H1 (cell line): ENCODE data around the gene GTF2F2. TPM values are rescaled to one million over a fixed set of nuclear protein-coding genes. Genes with fewer than 3 reads are reported as not detected.
A peak's percentile ranks its signal among the peaks of the same experiment; 100 is the strongest.

Experiments used
- CTCF ChIA-PET: fragments of 300-600 bp; sonication (Branson Sonifier 250); formaldehyde crosslinking; loops from one replicate; lab custom pipeline; 2021; ENCODE audit not compliant: partially characterized antibody; lab: Charles Lee
- POLR2A ChIA-PET: fragments of 300-600 bp; sonication (Branson Sonifier 250); formaldehyde crosslinking; loops from one replicate; lab custom pipeline; 2021; ENCODE audit warnings: inconsistent platforms; ENCODE audit not compliant: partially characterized antibody; lab: Charles Lee
- DNase-seq, 2 experiments: peaks; one replicate each; pipeline versions ENCODE4 v3.0.0 to v3.0.0-alpha.2; 2010 to 2022; ENCODE audit warnings: low spot score in 2 of 2, low read depth in 1 of 2, mixed read lengths in 1 of 2
- FAIRE-seq: peaks from 2 replicates; lab custom pipeline; 2011; peaks lifted over from hg19 to GRCh38; lab: Jason Lieb, UNC
- H2AFZ ChIP-seq: 2 replicates; pipeline ENCODE4 v1.8.1; 2012; ENCODE audit warnings: low read length, inconsistent platforms
- H2AK5ac ChIP-seq: 2 replicates; pipeline ENCODE4 v1.6.1; 2013; ENCODE audit warnings: low read depth, low read length
- H2BK120ac ChIP-seq: replicated peaks from 2 replicates; pipeline ENCODE3; 2013; ENCODE audit warnings: low read depth, low read length, inconsistent platforms
- H2BK12ac ChIP-seq: 2 replicates; pipeline ENCODE4 v1.6.1; 2013; ENCODE audit warnings: low read depth, low read length
- H2BK15ac ChIP-seq: 2 replicates; pipeline ENCODE4 v1.6.1; 2013; ENCODE audit warnings: low read length
- H2BK20ac ChIP-seq: 2 replicates; pipeline ENCODE4 v1.6.1; 2013; ENCODE audit warnings: low read length
- H2BK5ac ChIP-seq: 2 replicates; pipeline ENCODE4 v1.6.1; 2013; ENCODE audit warnings: low read depth, low read length
- H3K14ac ChIP-seq: 2 replicates; pipeline ENCODE4 v1.6.1; 2013; ENCODE audit warnings: inconsistent platforms; ENCODE audit not compliant: insufficient read length
- H3K18ac ChIP-seq: 2 replicates; pipeline ENCODE4 v1.6.1; 2013; ENCODE audit warnings: low read length; ENCODE audit errors: extremely low read depth
- H3K23ac ChIP-seq: 2 replicates; pipeline ENCODE4 v1.6.1; 2013; ENCODE audit warnings: inconsistent platforms; ENCODE audit not compliant: insufficient read length
- H3K23me2 ChIP-seq: 2 replicates; pipeline ENCODE4 v1.6.1; 2013; ENCODE audit warnings: low read depth, low read length
- H3K27ac ChIP-seq: 2 replicates; pipeline ENCODE4 v1.6.1; 2011; ENCODE audit warnings: low read depth, low read length, inconsistent platforms
- H3K27me3 ChIP-seq, 4 experiments: replicated peaks in 1 of 4; 1 replicate in 1 of 4; 2 replicates in 3 of 4; pipeline versions ENCODE4 v1.6.1 to v1.8.1; 2011 to 2013; ENCODE audit warnings: low read length in 3 of 4, mild to moderate bottlenecking in 3 of 4, inconsistent platforms in 2 of 4, mixed read lengths in 2 of 4, moderate library complexity in 1 of 4; ENCODE audit not compliant: control insufficient read depth in 3 of 4, insufficient read depth in 3 of 4; ENCODE audit errors: extremely low read depth in 1 of 4
- H3K36me3 ChIP-seq, 4 experiments: 2 replicates each; pipeline versions ENCODE4 v1.6.1 to v1.8.1; 2011 to 2013; ENCODE audit warnings: mild to moderate bottlenecking in 4 of 4, low read length in 3 of 4, moderate library complexity in 2 of 4, control low read depth in 1 of 4, inconsistent platforms in 1 of 4; ENCODE audit not compliant: insufficient read depth in 4 of 4, control insufficient read depth in 2 of 4
- H3K4ac ChIP-seq: replicated peaks from 2 replicates; pipeline ENCODE3; 2013; ENCODE audit warnings: low read length, low read depth, mixed read lengths, inconsistent platforms; ENCODE audit not compliant: insufficient read length
- H3K4me1 ChIP-seq, 4 experiments: replicated peaks in 1 of 4; 1 replicate in 1 of 4; 2 replicates in 3 of 4; pipeline versions ENCODE4 v1.6.1 to v1.8.1; 2011 to 2013; ENCODE audit warnings: low read length in 3 of 4, inconsistent platforms in 2 of 4, mixed read lengths in 1 of 4; ENCODE audit not compliant: insufficient read depth in 4 of 4, control insufficient read depth in 3 of 4
- H3K4me2 ChIP-seq, 2 experiments: 2 replicates each; pipeline versions ENCODE4 v1.6.1 to v1.8.1; 2011 to 2013; ENCODE audit warnings: low read depth in 2 of 2, low read length in 2 of 2, control low read depth in 1 of 2, inconsistent platforms in 1 of 2, mild to moderate bottlenecking in 1 of 2; ENCODE audit not compliant: insufficient read depth in 1 of 2
- H3K4me3 ChIP-seq, 4 experiments: fragments of 200-600, 300-600 bp in 1 of 4; sonication (generic), shearing (Covaris generic), sonication (Bioruptor Twin) in 1 of 4; 2 replicates each; pipeline versions ENCODE4 v1.5.1 to v1.8.1; 2011 to 2016; ENCODE audit warnings: low read length in 4 of 4, low read depth in 3 of 4, control low read depth in 2 of 4, inconsistent platforms in 2 of 4, mild to moderate bottlenecking in 2 of 4, mixed read lengths in 1 of 4, moderate library complexity in 1 of 4; ENCODE audit not compliant: insufficient read depth in 2 of 4; ENCODE audit errors: extremely low read depth in 1 of 4
- H3K56ac ChIP-seq: replicated peaks from 2 replicates; pipeline ENCODE3; 2013; ENCODE audit warnings: low read depth, mild to moderate bottlenecking, mixed read lengths, low read length, inconsistent platforms; ENCODE audit not compliant: insufficient read length
- H3K79me1 ChIP-seq: 2 replicates; pipeline ENCODE4 v1.6.1; 2013; ENCODE audit warnings: low read depth, low read length, control low read depth
- H3K79me2 ChIP-seq, 2 experiments: 2 replicates each; pipeline versions ENCODE4 v1.6.1 to v1.8.1; 2012 to 2013; ENCODE audit warnings: low read length in 2 of 2, mild to moderate bottlenecking in 2 of 2, inconsistent platforms in 1 of 2; ENCODE audit not compliant: insufficient read depth in 2 of 2, control insufficient read depth in 1 of 2
- H3K9ac ChIP-seq, 4 experiments: replicated peaks in 1 of 4; 1 replicate in 1 of 4; 2 replicates in 3 of 4; pipeline versions ENCODE4 v1.6.1 to v1.8.1; 2011 to 2013; ENCODE audit warnings: low read depth in 3 of 4, low read length in 3 of 4, control low read depth in 2 of 4, mild to moderate bottlenecking in 2 of 4, moderate library complexity in 2 of 4, inconsistent platforms in 1 of 4; ENCODE audit errors: extremely low read depth in 1 of 4
- H3K9me3 ChIP-seq, 2 experiments: 2 replicates each; pipeline versions ENCODE4 v1.6.1 to v1.8.1; 2012 to 2013; ENCODE audit warnings: mild to moderate bottlenecking in 2 of 2, moderate library complexity in 2 of 2, control low read depth in 1 of 2, inconsistent platforms in 1 of 2, low read depth in 1 of 2, low read length in 1 of 2, mixed read lengths in 1 of 2; ENCODE audit not compliant: insufficient read depth in 2 of 2
- H4K20me1 ChIP-seq, 2 experiments: replicated peaks in 1 of 2; 2 replicates each; pipeline versions ENCODE3 to v1.8.1; 2011 to 2013; ENCODE audit warnings: inconsistent platforms in 2 of 2, low read length in 2 of 2, mild to moderate bottlenecking in 1 of 2; ENCODE audit not compliant: insufficient read depth in 2 of 2, control insufficient read depth in 1 of 2
- H4K5ac ChIP-seq: 2 replicates; pipeline ENCODE4 v1.6.1; 2013; ENCODE audit warnings: low read length, low read depth, mixed read lengths, inconsistent platforms; ENCODE audit not compliant: insufficient read length
- H4K8ac ChIP-seq: 2 replicates; pipeline ENCODE4 v1.8.0; 2013; ENCODE audit warnings: mild to moderate bottlenecking, moderate library complexity, low read length, inconsistent platforms; ENCODE audit not compliant: insufficient read depth; ENCODE audit errors: extremely low read depth
- H4K91ac ChIP-seq: replicated peaks from 2 replicates; pipeline ENCODE3; 2013; ENCODE audit warnings: low read length, mixed read lengths, inconsistent platforms; ENCODE audit not compliant: insufficient read length
- BCL11A ChIP-seq, 2 experiments: IDR thresholded peaks; one replicate each; pipeline ENCODE4 v1.6.1; 2011; ENCODE audit warnings: low read depth in 2 of 2, low read length in 2 of 2, mild to moderate bottlenecking in 2 of 2
- EP300 ChIP-seq, 2 experiments: IDR thresholded peaks; 1 replicate in 1 of 2; 2 replicates in 1 of 2; pipeline ENCODE4 v1.6.1; 2011 to 2012; ENCODE audit warnings: low read depth in 2 of 2, low read length in 2 of 2, mild to moderate bottlenecking in 2 of 2, borderline replicate concordance in 1 of 2, inconsistent platforms in 1 of 2, moderate library complexity in 1 of 2
- GTF2F1 ChIP-seq: IDR thresholded peaks from 2 replicates; pipeline ENCODE4 v1.6.1; 2012; ENCODE audit warnings: low read depth, low read length, improper control_type of control experiment, borderline replicate concordance
- PHF8 ChIP-seq: fragments of 200-600 bp; sonication (generic); conservative IDR thresholded peaks from 2 replicates; pipeline ENCODE4 v1.7.1; 2012; ENCODE audit warnings: low read depth, mild to moderate bottlenecking, inconsistent platforms, low read length, moderate library complexity
- POLR2A ChIP-seq, 2 experiments: IDR thresholded peaks; 1 replicate in 1 of 2; 2 replicates in 1 of 2; pipeline ENCODE4 v1.6.1; 2011; ENCODE audit warnings: low read depth in 2 of 2, low read length in 2 of 2, mild to moderate bottlenecking in 2 of 2; ENCODE audit errors: control extremely low read depth in 1 of 2
- RAD21 ChIP-seq, 2 experiments: IDR thresholded peaks in 1 of 2; conservative IDR thresholded peaks in 1 of 2; 2 replicates each; pipeline ENCODE4 v1.6.1; 2011; ENCODE audit warnings: low read depth in 2 of 2, low read length in 2 of 2, improper control_type of control experiment in 1 of 2, inconsistent platforms in 1 of 2, mild to moderate bottlenecking in 1 of 2, moderate library complexity in 1 of 2
- RBBP5 ChIP-seq: IDR thresholded peaks from 2 replicates; pipeline ENCODE4 v1.7.1; 2012; ENCODE audit warnings: low read depth, mild to moderate bottlenecking, inconsistent platforms, low read length, moderate library complexity, borderline replicate concordance
- RFX5 ChIP-seq: IDR thresholded peaks from 2 replicates; pipeline ENCODE4 v1.6.1; 2011; ENCODE audit warnings: low read depth, low read length, improper control_type of control experiment, borderline replicate concordance
- RXRA ChIP-seq: IDR thresholded peaks from 2 replicates; pipeline ENCODE4 v1.6.1; 2011; ENCODE audit warnings: low read depth, mild to moderate bottlenecking, low read length, moderate library complexity; ENCODE audit not compliant: insufficient read depth
- SIN3A ChIP-seq, 2 experiments: IDR thresholded peaks in 1 of 2; conservative IDR thresholded peaks in 1 of 2; 2 replicates each; pipeline ENCODE4 v1.6.1; 2011 to 2012; ENCODE audit warnings: low read length in 2 of 2, improper control_type of control experiment in 1 of 2, low read depth in 1 of 2, mild to moderate bottlenecking in 1 of 2
- SP2 ChIP-seq: IDR thresholded peaks from 2 replicates; pipeline ENCODE4 v1.6.1; 2012; ENCODE audit warnings: mild to moderate bottlenecking, low read length, inconsistent platforms
- TAF1 ChIP-seq: IDR thresholded peaks from 2 replicates; pipeline ENCODE4 v1.6.1; 2011; ENCODE audit warnings: mild to moderate bottlenecking, low read depth, low read length
- TAF7 ChIP-seq: optimal IDR thresholded peaks from 2 replicates; pipeline ENCODE3; 2011; ENCODE audit warnings: low read depth, mild to moderate bottlenecking, inconsistent platforms, low read length, moderate library complexity, borderline replicate concordance
- WGBS, 2 experiments: shearing (Covaris generic) in 1 of 2; methylation state at CpG; one replicate each; pipeline versions ENCODE4 v1.1.6 to v1.1.7; 2013 to 2015; ENCODE audit warnings: low lambda C conversion rate in 2 of 2, mixed read lengths in 2 of 2, inconsistent platforms in 1 of 2, low coverage in 1 of 2, missing lambda C conversion rate in 1 of 2; ENCODE audit not compliant: insufficient replicate concordance in 2 of 2, insufficient coverage in 1 of 2, insufficient read length in 1 of 2; ENCODE audit errors: extremely low coverage in 1 of 2, missing lambda C conversion rate in 1 of 2; 5-methylcytosine and 5-hydroxymethylcytosine counted together
- polyA plus RNA-seq, 7 experiments: library from polyadenylated mRNA; depleted of rRNA in 3 of 7; stranded (reverse) in 5 of 7; unstranded in 2 of 7; fragments of >200 nt in 5 of 7; fragments of 200-250 nt in 2 of 7; gene quantifications; 1 replicate in 5 of 7; 2 replicates in 1 of 7; 4 replicates in 1 of 7; pipeline versions ENCODE4 v1.2.1 to v1.2.3, GENCODE V29; 2011 to 2013; ENCODE audit warnings: missing spikeins in 2 of 7, mixed read lengths in 2 of 7
- total RNA-seq: library from RNA; stranded (reverse); fragmentation: NEBNext Ultra II Directional; extraction: Animal tissue kit (Norgen Biotek cat#: 25700); gene quantifications from 2 replicates; pipeline ENCODE4 v1.2.1, GENCODE V29; 2021

The GTF2F2 gene
- total and polyA plus RNA-seq, 2 of the 8 experiments (the other 6 are each of a cell fraction or from before 2014, with no cell fraction given) = 10.8 to 31.1 TPM

- H4K5ac ChIP-seq = no peak overlapping the region
- DNase-seq = no peak
- 91% methylated on average over 11 of the region's 11 CpGs; no CpG with 5 or more reads in 1 of the 2 experiments for WGBS, 2 experiments
- no peaks in the 10 kb centered on the region for H3K79me1 ChIP-seq
- no peak overlapping the region for H3K14ac ChIP-seq
- no peaks in the 10 kb centered on the region for H3K9me3 ChIP-seq
- H3K9ac ChIP-seq = no peak overlapping the region
- no peak overlapping the region for H3K27ac ChIP-seq
- H3K4ac ChIP-seq = no peak overlapping the region
- no peak overlapping the region for H3K4me3 ChIP-seq
- H2BK20ac ChIP-seq = no peak overlapping the region
- 0 out of 2 replicates have a peak overlapping the region, but pooled peaks have one; percentile 13 for H2BK12ac ChIP-seq
- H3K27me3 ChIP-seq = no peaks in the 10 kb centered on the region
- no peak overlapping the region for H3K18ac ChIP-seq
- H2AK5ac ChIP-seq = no peak overlapping the region
- no peaks in the 10 kb centered on the region for H3K36me3 ChIP-seq
- ChIA-PET CTCF (interaction anchor here (1.9 to 6.3 kb wide), 2 partner anchors 19 to 255 kb away, joined by 9 to 36 read pairs; no protein-coding TSS in a partner anchor), POLR2A (interaction anchor here (0.8 to 1.7 kb wide), 3 partner anchors 11 to 40 kb away, joined by 3 to 7 read pairs (median 5); partner anchors contain the start of gene TPT1)
- H4K20me1 ChIP-seq = no peaks in the 10 kb centered on the region
- H2BK5ac ChIP-seq = no peak overlapping the region
- peaks cover 0 to 4% (median 2%) of the 10 kb centered on the region in 4 experiments; a peak in 4 of 7 replicates for H3K4me1 ChIP-seq
- no peaks in the 10 kb centered on the region for H3K23me2 ChIP-seq
- H3K23ac ChIP-seq = no peak overlapping the region
- H4K91ac ChIP-seq = no peak overlapping the region
- H2AFZ ChIP-seq = no peak overlapping the region
- H3K79me2 ChIP-seq = no peaks in the 10 kb centered on the region
- no peak for FAIRE-seq
- no peak overlapping the region for H2BK15ac ChIP-seq
- H3K4me2 ChIP-seq = no peak overlapping the region
- no peak overlapping the region for H2BK120ac ChIP-seq
- no peak overlapping the region for H3K56ac ChIP-seq
- H4K8ac ChIP-seq = no peak overlapping the region
- TF ChIP-seq GTF2F1 = no peak
- TF ChIP-seq SIN3A (conservative IDR thresholded peaks at IDR 0.05 in 1 of 2, IDR thresholded peaks at IDR 0.05 in 1 of 2; ENCODE audit: low read depth in 1 of 2, low read length in 2 of 2) = no peak
- TF ChIP-seq EP300 (IDR thresholded peaks at IDR 0.05; ENCODE audit: borderline replicate concordance in 1 of 2, low read depth in 2 of 2, low read length in 2 of 2) = no peak
- no peak for TF ChIP-seq SP2
- TF ChIP-seq POLR2A (IDR thresholded peaks at IDR 0.05; ENCODE audit: control extremely low read depth in 1 of 2, low read depth in 2 of 2, low read length in 2 of 2) = no peak
- no peak for TF ChIP-seq RBBP5
- no peak for TF ChIP-seq RXRA
- no peak for TF ChIP-seq BCL11A (IDR thresholded peaks at IDR 0.05; ENCODE audit: low read depth in 2 of 2, low read length in 2 of 2)
- TF ChIP-seq PHF8 = no peak
- TF ChIP-seq TAF7 = no peak
- no peak for TF ChIP-seq TAF1
- no peak for TF ChIP-seq RFX5
- TF ChIP-seq RAD21 (IDR thresholded peaks at IDR 0.05 in 1 of 2, conservative IDR thresholded peaks at IDR 0.05 in 1 of 2; ENCODE audit: low read depth in 2 of 2, low read length in 2 of 2) = no peak
Observed at GRCh38 chr13:45301263-45301662, 181.0 kb downstream of the GTF2F2 start.
